Nephron progenitor cell (in vitro differentiated cells): Measurements from ENCODE around the gene LPCAT1.
"Not testable (repeated sequence)": the region's sequence is repeated elsewhere in the genome, so short reads cannot be mapped to it uniquely, and the experiment has no call there.

Experiments used
- DNase-seq: peaks from one replicate; pipeline ENCODE4 v3.0.0; 2021
- H3K27ac Mint-ChIP-seq: 2 replicates; pipeline ENCODE4 v1.8.0; 2021; ENCODE audit warnings: mild to moderate bottlenecking, moderate library complexity, mixed read lengths
- H3K27me3 Mint-ChIP-seq: 2 replicates; pipeline ENCODE4 v1.8.0; 2021; ENCODE audit warnings: mild to moderate bottlenecking, low read depth, mixed read lengths; ENCODE audit not compliant: poor library complexity
- H3K36me3 Mint-ChIP-seq: 2 replicates; pipeline ENCODE4 v1.8.0; 2021; ENCODE audit warnings: low read depth, mixed read lengths
- H3K4me1 Mint-ChIP-seq: 2 replicates; pipeline ENCODE4 v1.8.0; 2021; ENCODE audit warnings: mixed read lengths
- H3K4me3 Mint-ChIP-seq: 2 replicates; pipeline ENCODE4 v1.8.0; 2021; ENCODE audit warnings: mild to moderate bottlenecking, moderate library complexity, mixed read lengths
- H3K9me3 Mint-ChIP-seq: 2 replicates; pipeline ENCODE4 v1.8.0; 2021; ENCODE audit warnings: mild to moderate bottlenecking, moderate library complexity, mixed read lengths
- TF ChIP-seq, protein P1 (sequence below): fragments of 200-600 bp; sonication (generic); IDR thresholded peaks from 2 replicates; pipeline ENCODE4 v1.5.0; 2021; ENCODE audit warnings: antibody characterized with exemption

Gene LPCAT1

DNA sequence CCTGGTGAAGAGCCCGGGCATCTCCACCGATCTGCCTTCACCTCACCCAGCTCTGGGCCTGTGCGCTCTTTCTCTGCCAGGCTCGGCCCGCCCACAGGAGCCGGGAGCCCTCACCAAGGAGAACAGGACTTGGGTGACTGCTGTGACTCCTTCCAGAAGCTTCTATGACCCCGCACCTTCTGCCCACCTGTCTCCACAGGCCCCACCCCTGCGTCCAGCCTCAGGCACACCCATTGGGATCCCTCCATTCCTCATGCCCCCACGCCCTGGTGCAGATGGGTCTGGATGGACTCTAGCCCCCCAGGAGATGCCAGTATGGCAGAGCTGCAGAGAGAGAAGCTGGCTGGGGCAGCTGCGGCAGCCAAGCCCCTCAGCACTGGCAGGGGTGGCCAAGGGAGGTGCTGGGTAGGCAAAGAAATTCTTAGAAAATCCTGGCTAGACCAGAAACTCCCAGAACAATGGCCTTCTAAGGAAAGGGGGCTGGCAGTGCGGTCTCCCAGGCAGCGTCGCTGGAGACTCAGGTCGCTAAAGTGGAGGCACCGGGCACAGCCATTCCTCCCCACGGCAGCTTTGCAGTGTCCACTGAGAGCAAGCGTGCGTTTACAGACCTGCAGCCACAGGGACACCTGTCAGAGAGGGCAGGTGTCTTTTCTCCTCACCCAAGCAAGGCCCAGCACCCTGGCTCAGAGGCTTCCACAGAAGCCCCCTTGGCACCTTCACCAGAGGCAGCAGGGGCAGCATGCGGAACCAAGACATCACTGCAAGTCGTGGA lies 17.3 kb downstream of the LPCAT1 start:
- Mint-ChIP-seq H3K4me1 (peaks cover 51% of the 10 kb centered on the region), H3K27ac (no peak overlapping the region), H3K9me3 (no peaks in the 10 kb centered on the region), H3K4me3 (no peak overlapping the region), H3K27me3 (peaks cover 2% of the 10 kb centered on the region), H3K36me3 (peaks cover 21% of the 10 kb centered on the region)
- no peak for DNase-seq
- TF ChIP-seq, protein P1, sequence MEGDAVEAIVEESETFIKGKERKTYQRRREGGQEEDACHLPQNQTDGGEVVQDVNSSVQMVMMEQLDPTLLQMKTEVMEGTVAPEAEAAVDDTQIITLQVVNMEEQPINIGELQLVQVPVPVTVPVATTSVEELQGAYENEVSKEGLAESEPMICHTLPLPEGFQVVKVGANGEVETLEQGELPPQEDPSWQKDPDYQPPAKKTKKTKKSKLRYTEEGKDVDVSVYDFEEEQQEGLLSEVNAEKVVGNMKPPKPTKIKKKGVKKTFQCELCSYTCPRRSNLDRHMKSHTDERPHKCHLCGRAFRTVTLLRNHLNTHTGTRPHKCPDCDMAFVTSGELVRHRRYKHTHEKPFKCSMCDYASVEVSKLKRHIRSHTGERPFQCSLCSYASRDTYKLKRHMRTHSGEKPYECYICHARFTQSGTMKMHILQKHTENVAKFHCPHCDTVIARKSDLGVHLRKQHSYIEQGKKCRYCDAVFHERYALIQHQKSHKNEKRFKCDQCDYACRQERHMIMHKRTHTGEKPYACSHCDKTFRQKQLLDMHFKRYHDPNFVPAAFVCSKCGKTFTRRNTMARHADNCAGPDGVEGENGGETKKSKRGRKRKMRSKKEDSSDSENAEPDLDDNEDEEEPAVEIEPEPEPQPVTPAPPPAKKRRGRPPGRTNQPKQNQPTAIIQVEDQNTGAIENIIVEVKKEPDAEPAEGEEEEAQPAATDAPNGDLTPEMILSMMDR = no peak

DNA sequence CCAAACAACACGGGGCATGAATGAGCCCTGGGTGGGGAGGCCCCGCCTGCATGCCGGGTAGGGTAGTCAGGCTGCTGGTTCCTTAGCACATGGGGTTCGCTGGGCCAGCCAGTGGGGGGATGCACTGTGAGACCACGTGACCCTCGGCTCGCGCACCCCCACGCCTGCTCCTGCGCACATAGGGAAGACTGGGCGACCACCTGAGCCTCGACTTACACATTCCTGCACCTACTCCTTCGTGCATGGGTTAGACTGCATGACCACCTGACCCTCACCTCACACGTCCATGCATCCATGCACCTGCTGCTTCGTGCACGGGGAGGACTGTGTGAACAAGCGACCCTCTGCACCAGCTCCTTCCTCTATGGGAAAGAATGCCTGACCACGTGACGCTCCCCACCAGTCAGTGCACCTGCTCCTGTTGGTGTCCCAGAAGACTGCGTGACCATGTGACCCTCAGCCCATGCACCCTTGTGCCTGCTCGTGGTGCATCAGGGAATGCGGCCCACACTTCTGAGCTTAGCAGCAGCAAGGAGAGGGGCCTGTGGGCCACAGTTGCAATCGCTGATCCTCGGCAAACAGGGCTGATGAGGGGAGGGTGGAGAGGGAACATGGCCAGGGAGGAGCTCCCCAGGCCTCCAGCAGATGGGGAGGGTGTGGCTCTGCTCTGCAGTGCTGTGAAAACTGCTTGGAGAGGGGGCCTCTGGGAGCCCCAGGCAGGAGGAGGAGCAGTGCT lies 18.1 kb downstream of the LPCAT1 start:
- no peaks in the 10 kb centered on the region for H3K9me3 Mint-ChIP-seq
- no peak overlapping the region for H3K4me3 Mint-ChIP-seq
- TF ChIP-seq, protein P1 = no peak
- H3K27me3 Mint-ChIP-seq = peaks cover 2% of the 10 kb centered on the region
- DNase-seq = no peak
- H3K4me1 Mint-ChIP-seq = peaks cover 51% of the 10 kb centered on the region
- H3K36me3 Mint-ChIP-seq = peaks cover 19% of the 10 kb centered on the region
- no peak overlapping the region for H3K27ac Mint-ChIP-seq

DNA sequence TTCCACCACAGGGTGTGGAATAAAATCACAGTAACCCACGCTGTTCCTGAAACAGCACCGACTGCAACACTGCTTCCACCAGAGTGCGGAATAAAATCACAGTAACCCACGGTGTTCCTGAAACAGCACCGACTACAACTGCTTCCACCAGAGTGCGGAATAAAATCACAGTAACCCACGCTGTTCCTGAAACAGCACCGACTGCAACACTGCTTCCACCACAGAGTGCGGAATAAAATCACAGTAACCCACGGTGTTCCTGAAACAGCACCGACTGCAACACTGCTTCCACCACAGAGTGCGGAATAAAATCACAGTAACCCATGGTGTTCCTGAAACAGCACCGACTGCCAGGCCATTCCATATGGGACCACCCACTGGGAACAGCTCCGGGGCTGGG lies 18.7 kb downstream of the LPCAT1 start:
- H3K27ac Mint-ChIP-seq, H3K9me3 Mint-ChIP-seq, H3K4me3 Mint-ChIP-seq, H3K27me3 Mint-ChIP-seq, DNase-seq: not testable (repeated sequence)
- Mint-ChIP-seq H3K36me3 (peaks cover 16% of the 10 kb centered on the region), H3K4me1 (peaks cover 47% of the 10 kb centered on the region)

DNA sequence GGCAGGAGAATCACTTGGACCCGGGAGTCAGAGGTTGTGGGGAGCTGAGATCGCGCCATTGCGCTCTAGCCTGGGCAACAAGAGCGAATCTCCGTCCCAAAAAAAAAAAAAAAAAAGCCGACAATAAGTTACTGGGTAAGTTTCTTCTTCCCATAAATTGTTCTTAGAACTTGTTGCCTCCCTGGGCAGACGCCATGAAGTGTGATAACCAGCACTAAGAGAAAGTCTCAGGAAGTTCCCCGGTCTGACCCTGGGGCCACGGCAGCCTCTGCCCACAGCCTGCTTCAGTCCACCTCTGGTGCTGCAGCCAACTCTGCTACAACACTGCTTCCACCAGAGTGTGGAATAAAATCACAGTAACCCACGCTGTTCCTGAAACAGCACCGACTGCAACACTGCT lies 19.1 kb downstream of the LPCAT1 start:
- DNase-seq = no peak
- Mint-ChIP-seq H3K4me1 (peaks cover 44% of the 10 kb centered on the region), H3K9me3 (no peaks in the 10 kb centered on the region), H3K36me3 (peaks cover 13% of the 10 kb centered on the region), H3K27ac (no peak overlapping the region), H3K27me3 (peaks cover 2% of the 10 kb centered on the region), H3K4me3 (no peak overlapping the region)
- TF ChIP-seq, protein P1 = no peak

DNA sequence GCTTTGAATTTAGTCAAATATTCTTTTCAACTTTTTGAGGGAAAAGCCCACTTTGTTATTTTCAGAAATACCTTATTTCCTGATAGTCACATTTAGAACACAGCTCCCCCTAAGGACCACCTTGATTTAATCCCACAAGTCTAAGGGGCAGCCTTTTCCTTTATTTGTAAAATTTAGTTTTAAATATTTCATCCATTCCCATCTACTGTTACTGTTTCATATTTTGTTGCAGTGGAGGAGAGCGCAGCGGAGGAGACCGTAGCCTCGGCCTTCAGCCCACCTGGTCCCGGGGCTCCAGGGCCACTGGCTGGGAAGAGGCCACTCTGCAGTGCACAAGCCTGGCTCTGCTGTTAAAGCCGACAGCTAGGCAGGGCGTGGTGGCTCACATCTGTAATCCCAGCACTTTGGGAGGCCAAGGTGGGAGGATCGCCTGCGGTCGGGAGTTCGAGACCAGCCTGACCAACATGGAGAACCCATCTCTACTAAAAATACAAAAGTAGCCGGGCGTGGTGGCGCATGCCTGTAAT lies 19.6 kb downstream of the LPCAT1 start:
- DNase-seq = no peak
- Mint-ChIP-seq H3K4me3 (no peak overlapping the region), H3K9me3 (no peaks in the 10 kb centered on the region), H3K36me3 (peaks cover 9% of the 10 kb centered on the region), H3K27me3 (peaks cover 2% of the 10 kb centered on the region), H3K27ac (peak overlapping the region; percentile 11), H3K4me1 (peaks cover 40% of the 10 kb centered on the region)
- TF ChIP-seq, protein P1 = no peak

DNA sequence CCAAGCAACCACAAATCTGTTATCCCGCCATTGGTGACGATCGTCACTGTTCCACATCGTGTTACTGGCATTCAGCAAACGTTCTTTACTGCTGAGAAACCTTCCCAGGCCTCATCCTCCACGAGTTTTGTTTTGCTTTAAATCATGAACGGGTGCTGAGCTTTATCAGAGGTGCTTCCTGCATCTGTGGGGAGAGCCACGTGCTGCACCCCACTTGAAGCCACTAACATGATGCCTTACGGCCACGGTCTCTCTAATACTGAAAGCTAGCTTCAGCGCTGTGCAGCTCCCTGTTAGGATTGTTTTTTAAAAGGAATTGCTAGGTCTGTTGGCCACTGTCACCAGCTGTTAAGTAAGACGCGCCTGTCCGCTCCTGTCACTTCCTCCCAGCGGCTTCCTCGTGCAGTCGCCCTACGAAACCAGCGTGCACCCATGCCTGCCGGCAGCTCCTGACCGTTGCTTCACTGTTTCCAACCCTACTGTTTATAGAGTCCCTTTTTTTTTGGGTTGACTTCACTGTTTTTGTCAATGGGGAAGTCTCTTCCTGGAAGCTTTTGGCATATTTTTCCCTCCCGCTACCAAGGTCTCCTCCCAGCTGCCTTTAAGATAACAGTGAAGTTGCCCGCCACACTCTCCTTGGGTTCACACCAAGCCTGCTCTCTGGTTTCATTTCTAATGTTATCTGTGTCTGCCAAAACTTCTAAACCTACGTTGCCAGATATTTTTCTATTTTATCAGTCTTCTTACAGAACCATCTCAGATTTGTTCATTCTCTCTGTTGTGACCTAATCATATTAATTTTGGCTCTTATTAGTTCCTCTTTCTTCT lies 20.3 kb downstream of the LPCAT1 start:
- peak overlapping the region; percentile 15 for H3K27ac Mint-ChIP-seq
- H3K36me3 Mint-ChIP-seq = peaks cover 15% of the 10 kb centered on the region
- TF ChIP-seq, protein P1 = no peak
- H3K9me3 Mint-ChIP-seq = no peaks in the 10 kb centered on the region
- peaks cover 2% of the 10 kb centered on the region for H3K27me3 Mint-ChIP-seq
- no peak overlapping the region for H3K4me3 Mint-ChIP-seq
- no peak for DNase-seq
- peaks cover 40% of the 10 kb centered on the region for H3K4me1 Mint-ChIP-seq
